NCI-H460 (cell line): ENCODE data around the gene CHRM4. TPM values are rescaled to one million over a fixed set of nuclear protein-coding genes. Genes with fewer than 3 reads are reported as not detected.

Source experiments
- DNase-seq: peaks from one replicate; pipeline ENCODE4 v3.0.0-alpha.2; 2016; ENCODE audit warnings: low read depth; ENCODE audit errors: extremely low read depth
- total RNA-seq: library from RNA; depleted of rRNA; stranded (reverse); fragments of >200 nt; shearing (Covaris generic); gene quantifications from 2 replicates; pipeline ENCODE4 v1.2.3, GENCODE V29; 2014

Gene CHRM4
- total RNA-seq, 1 experiment from 2014 or later, result not detected

DNA sequence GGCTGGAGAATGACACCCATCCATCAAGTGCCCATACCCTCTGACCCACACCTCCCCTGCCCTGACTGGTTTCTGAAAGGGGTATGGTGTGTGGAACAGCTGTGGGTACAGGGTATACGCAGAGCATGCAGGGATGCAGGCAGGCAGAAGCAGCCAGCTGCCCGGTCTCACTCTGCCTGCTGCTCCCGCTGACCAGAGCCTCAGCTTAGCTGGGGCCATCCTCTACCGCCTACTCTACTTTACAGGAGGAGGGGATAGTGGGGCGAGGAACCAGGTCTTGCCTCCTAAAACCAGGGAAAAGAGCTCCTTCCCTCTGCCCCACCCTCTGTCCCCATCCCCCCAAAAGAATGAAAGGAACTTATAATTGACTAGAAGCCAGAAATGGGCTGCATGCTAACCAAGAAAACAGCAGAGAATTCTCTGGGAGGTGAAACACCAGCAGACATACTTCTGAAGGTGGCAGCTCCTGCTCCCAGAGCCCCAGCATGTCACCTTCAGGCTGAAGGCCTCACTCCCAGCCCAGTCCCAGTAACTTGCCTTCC is 13.0 kb upstream of the CHRM4 start:
- no peak for DNase-seq

DNA sequence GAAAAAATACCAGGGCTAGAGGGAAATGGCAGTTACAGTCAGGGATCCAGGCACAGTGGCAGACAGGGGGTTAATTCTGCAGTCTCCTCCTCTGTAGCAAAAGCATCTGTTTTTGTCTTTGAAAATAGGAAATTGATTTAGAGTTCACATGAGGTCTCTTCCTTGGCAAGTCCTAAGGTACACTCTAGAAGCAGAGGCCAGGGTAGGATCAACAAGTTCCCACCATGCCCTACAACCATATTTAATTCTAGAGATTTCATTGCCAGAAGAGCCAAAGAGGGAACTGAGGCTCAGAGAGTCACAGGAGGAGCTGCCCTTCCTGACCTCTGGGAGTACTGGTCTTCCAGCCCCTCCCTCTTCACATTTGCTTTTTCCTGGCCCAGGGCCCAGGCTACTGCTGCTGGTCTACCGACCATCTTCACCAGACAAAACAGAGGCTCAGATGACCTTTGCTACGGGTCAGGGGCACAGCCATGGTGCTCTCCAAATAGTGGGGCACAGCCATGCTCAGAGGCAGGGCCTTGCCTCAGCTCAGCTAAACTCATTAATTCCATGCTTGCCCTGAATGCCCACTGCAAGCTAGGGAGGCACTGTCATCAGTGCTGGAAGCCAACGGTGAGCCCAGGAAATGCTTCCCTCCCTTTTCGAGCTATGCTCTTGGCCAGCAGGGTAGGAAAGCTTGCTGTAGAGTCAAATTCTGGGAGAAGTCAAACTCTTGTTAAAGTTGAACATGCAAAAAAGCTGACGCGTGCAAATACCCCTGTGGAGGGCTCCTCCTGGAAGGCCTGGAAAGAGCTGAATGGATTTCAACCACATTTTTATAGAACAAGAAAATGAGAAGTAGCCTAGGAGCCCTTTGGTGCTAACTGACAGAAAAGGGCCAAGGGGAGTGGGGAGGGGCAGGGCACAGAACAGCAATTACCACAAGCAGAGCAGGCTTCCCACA is 11.7 kb upstream of the CHRM4 start:
- DNase-seq, result no peak

DNA sequence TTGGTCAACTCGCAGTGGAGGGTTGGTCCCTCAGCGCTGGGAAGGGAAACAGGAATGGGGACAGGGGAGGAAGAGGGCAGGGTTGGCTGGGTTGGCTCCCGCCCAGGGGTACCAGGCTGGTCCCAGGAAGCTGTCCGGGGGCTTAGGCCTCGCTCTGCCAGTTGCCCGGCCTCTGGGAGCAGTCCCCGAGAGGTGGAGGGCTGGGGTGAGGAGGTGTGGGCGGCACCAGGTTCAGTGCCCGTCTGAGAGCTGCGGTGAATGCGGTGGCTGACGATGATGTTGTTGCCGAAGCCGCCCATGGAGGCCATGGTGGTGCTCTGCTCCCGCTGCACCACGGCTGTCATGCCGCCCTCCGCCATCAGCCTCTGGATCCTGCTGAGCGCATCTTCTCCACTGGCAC is 6.0 kb upstream of the CHRM4 start:
- DNase-seq, result no peak

DNA sequence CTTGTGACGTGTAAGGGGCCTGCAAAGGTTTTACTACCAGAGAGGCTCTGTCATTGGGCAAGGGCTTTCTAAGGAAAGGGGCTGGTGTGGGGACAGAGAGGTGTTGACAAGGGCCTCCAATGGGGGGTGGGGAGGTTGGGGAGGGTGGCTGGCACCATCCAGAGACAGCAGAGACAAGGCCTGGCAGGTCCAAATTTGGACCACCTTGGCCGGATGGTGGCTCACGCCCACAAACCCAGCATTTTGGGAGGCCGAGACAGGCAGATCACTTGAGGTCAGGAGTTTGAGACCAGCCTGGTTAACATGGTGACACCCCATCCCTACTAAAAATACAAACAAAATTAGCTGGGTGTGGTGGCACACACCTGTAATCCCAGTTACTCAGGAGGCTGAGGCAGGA is 2.2 kb upstream of the CHRM4 start:
- no peak for DNase-seq

DNA sequence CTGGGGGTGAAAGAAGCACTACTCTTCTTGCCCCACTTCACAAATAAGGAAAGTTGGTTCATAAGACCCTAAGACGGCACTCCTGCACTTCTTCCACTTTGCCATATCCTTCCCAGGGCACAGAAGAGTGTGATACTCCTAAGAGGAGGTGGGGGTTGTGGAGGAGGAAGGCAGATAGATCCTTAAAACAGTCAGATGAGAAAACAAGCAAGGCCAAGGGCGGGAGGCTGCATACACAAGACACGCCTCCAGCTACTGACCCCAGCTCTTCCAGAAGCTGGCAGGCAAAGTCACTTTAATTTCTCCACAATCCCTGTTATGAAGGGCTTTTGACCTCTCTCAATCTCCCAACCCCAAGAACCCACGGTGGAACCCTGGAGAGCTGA is 1.6 kb upstream of the CHRM4 start:
- DNase-seq, result no peak

DNA sequence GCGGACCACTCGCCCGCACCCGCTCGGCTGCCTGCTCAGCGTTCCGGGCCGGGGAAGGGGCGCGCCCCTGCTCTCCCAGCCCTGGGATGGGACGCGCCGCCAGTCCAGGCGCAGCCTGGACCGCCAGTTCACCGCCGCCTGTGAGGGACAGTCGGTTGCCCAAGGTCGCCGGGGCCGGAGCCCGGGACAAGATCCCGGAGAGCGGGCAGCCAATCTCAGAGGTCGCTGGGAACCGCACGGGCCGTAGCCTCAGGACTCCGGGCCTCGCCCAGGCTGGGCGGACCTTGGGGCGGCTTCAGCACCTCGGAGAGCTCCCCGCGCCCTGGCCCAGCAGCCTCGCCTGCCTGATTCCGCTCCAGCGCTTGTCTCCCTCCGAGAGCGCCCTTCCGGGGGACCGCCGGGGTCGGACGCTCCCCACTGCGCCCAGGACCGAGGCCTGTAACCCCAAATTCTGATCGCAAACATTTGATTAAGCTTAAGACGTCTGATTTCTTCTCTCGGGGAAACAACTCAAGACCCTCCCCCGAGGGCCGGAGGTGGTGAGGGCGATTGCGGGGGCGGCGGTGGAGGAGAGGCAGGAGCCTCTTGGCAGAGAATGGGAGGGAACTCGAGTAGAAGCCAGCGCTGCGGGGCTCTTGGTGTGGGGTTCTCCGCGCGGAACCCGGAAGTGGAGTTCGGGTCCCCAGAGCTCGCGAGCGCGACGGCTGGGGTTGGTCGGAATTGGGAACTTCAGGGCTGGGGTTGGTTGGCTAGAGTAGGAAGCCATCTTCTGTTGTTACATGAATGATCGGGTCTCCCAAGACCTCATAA is 1.1 kb upstream of the CHRM4 start:
- DNase-seq, result peak; percentile 60

DNA sequence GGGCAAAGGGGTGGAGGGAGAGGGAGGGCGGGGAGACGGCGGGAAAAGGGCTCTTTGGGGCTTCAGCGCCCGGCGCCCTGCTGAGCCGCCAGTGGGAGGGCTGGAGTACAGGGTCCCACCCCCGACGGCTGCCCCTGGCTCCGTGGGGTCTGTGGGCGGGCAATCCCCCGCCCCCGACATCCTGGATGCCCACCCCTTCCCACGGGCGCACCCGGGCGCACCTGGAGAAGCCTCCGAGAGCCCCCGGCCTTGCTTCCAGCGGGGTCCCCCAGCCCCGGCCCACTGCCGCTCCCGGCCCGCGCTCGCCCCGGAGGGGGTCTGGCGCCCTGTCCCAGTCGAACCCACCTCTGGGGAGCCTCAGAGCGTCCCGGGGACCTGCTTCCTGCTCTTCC is 394 bp downstream of the CHRM4 start:
- no peak for DNase-seq

DNA sequence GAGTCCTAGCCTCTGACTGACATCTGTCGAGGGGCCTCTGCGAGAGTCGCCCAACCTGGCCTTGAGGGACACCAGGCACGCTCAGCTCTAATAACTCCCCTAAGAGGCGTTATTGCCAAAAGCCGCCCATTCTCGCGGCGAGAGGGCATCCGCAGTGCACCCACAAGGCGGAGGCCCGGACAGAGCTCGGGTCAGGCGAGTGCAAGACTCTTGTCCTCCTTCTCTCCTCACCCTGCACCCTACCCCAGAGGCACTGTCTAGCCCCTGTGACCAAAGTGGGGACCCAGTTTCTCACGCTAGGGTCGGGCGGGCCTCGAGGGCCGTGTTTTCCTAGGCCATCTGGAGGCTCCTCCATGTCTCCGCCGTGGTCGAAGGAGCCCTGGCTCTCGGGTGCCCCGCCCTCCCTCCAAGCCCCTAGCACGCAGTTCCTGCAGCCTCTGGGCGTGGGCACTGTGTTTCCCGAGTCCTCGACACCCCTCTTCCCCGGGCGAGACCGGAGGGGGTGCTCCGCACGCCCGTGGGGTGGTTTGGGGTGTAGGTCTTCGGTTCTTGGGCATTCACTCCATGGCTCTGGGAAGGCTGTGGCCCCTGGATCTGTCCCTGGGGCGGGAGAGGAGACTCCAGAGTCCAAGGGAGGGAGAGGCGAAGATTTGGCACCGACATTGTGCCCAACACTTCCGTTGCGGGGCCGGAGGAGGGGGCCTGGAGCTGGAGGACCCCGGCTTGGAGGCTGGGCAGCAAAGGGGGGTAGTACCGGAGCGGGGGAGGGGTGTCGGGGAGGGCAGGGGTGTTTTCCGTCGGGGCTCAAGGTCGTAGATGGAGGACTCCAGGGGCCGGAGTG is 1.0 kb downstream of the CHRM4 start:
- no peak for DNase-seq

DNA sequence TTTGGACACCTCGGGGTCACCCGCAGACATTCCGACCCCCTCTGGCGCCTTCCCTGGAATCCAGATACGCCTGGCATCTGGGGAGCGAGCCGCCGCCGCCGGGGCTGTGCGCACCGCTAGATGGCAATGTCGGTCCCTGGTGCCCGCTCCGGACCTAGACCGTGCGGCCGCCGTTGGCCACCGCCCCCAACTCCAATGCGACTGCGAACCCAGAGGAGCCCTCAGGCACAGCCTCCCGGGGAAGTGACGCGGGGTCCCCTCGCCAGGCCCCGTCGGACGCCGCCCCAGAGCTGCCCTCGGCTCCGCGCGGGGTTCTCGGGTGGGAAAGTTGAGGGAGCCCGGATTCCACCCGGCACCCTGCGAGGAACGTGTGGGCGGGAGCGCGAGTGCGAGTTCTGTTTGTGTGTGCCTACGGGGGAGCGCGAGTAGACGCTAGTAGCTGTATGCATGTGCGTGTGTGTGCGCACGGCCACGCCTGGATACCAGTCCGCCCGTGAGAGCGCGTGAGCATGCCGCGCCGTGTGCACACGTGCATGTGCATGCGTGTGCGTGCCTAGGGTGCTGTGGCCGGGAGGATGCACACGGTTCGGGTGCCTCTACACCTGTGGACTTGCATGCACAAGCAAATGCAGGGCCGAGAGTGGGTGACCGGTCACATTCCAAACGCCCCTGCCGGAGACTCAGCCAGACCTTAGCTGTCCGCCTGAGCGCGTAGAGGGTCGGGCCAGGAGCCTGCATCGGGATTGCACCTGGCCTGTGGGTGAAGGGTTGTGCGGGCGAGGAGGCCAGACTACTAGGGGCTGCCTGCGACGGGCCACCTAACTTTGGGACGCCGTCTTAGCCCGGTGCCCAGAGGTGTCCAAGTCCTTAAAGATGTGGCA is 1.9 kb downstream of the CHRM4 start:
- DNase-seq, result peak; percentile 42

DNA sequence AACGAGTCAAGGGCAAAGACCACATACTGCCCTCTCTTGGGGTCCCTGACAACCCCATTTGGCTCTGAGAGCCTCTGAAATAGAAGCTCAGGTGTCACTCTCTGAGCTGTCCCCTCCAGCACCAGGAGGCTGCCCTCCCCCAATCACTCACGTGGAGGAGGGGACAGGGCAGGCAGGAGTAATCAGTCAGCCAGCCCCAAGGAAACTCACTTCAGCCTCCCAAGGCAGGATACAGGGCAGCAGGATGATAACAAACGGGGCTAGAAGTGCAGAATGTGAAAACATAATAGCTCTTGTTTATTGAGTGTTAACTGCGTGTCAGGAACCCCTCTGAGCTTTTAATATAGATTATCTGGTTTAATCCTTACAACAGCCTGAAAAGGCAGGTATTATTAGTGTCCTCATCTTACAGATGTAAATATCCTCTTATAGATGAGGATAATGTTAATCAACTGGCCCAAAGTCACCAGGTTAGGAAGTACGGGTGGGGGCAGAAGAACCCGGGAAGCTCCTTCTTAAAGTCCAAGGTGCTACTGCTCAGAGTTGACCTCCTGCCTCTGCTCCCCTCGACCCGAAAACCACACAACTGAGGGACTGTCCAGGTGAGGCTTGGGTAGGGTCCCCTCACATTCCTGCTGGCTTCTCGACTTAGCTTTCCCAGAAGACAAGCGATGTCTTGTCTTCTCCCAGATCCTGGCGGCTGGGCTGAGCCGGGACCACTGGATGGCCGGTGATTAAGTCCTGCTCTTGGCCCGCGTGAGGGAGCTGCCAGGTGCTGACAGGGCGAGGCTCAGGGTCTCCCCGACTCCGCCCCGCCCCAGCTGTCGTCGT is 2.7 kb downstream of the CHRM4 start:
- no peak for DNase-seq

DNA sequence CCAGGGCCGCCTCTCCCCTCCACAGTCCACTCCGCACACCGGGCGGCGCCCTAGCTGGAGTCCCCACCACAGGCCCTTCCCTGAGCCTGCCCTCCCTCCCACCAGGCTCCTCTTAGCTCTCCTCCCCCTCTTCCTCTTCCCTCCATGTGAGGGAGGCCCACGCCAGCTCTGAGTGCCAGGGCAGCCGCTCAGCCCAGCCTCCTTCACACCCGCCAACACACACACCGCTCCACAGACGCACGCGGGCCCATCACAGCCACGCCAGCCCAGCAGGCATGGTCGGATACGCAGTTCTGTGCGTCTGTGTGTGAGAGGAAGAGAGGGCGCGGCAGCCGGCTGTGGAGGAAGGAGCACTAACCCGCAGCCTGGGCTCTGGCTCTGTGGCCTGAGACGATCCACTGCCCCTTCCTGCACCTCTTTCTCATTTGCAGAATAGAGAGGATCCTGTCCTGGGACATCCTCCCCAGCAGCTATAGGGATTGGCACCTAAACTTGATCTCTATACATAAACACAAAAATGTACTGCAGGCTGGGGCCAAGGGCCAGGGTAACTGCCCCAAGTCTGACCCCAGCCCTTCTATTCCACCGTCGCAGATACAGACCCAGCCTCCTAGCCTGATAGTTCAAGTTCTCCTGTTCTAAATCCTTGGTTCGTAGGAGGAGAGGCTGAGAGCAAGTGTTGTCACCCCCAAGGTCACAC is 3.5 kb downstream of the CHRM4 start:
- no peak for DNase-seq

DNA sequence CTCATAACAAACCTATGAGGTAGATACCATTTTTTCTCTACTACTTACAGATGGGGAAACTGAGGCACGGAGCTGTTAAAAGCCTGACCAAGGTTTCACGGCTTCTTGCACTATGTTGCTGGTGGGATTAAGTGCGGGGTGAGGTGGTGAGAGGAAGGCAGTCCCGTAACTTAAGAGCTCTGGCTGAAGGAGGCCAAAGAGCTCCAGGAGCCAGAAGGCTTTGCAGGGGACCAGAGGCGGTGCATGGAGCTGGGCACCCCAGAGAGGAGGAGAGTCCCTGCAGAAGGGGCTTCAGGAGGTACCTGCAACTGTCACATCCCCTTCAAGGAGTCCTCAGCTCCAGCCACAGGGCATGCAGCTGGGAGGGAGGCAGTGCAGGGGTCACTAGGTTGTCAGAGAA is 4.1 kb downstream of the CHRM4 start:
- DNase-seq, result no peak

DNA sequence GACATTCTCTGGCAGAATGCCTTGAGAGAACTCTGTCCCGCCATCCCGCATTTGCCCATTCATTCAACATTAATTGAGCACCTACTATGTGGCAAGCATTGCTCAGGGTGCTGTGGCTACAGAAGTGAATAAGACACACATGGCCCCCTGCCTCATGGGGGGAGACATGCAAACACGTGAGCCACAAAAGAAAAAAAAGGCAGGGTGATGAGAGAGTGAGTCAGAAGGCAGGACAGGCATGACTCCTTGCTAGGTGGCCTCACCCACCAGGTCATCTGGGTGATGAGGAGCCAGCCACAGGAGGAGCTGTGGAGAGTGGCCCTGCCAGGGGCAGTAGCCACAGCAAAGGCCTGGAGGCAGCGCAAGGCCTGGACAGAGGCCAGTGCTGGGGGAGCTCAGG is 4.9 kb downstream of the CHRM4 start:
- no peak for DNase-seq

DNA sequence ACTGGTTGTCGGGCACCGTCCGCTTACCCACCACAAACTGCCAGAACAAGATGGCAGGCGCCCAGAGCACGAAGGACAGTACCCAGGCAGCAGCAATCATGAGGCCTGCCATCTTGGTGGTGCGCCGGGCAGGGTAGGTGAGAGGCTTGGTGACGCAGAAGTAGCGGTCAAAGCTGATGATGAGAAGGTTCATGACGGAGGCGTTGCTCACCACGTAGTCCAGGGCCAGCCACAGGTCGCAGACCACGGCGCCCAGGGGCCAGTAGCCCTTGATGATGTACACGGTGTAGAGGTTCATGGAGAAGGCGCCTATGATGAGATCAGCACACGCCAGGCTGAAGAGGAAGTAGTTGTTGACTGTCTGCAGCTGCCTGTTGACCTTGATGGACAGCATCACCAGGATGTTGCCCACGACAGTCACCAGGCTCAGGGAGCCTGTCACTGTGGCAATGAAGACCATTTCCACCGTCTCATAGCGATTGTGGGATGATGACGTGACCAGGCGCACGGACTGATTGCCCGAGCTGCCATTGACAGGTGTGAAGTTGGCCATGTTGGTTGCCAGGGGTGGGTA is 5.5 kb downstream of the CHRM4 start:
- no peak for DNase-seq

DNA sequence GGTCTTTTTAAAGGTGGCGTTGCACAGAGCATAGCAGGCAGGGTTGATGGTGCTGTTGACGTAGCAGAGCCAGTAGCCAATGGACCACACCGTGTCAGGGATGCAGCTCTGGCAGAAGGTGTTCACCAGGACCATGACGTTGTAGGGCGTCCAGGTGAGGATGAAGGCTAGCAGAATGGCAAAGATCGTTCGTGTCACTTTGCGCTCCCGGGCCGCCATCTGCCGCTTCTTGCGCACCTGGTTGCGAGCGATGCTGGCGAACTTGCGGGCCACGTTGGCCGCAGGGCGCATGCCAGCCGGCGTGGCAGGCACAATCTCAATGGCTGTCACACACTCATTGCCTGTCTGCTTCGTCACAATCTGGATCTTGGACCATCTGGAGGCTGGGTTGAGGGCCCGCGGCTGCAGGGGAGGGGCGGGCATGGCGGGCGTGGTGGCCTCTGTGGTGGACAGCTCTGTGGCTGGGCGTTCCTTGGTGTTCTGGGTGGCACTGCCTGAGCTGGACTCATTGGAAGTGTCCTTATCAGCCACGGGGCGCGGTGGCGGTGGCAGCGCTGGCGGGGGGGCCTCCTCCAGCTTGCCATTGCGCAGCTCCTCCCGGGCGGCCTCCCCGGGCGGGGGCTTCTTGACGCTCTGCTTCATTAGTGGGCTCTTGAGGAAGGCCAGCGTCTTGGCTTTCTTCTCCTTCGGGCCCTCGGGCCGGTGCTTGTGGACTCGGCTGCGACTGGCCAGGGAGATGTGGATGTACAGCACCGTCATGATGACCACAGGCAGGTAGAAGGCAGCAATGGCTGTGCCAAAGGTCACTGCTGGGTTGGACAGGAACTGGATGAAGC is 6.2 kb downstream of the CHRM4 start:
- DNase-seq, result no peak

DNA sequence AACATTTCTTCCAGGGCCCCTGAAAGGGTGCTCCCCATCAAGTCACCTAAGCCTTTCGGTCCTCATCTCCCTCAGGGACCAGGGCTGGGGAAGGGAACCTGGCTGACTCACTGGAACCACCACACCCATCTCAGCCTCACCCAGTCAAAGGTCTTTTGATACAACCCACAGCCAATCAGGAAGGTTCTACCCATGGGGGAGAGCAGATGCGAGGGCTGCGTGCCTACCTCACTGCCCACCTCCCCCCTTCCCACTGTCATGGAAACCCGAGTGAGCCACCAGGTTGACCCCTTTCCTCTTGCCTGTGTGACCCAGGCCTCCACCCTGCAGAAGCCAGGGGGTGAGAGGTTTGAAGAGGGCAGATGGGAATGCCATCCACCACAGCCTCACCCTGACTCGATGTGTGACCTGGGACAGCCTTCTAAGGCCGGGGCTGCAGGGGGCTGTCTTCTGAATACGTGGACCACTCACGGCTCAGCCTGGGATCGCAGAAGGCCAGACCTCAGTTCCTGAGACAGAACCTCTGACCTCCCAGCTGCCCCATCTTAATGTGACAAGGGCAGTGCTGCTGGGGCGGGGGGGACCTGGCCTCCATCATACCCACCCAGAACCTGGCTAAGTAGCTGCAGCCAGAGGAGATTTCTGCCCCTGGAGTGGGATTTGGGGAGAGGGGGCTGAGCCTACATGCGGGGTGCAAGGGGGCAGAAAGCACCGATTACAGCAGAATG is 7.4 kb downstream of the CHRM4 start:
- no peak for DNase-seq
